CD4-positive, CD25-positive, alpha-beta regulatory T cell (primary cell): Measurements from ENCODE around the gene MTO1. TPM values are rescaled to one million over a fixed set of nuclear protein-coding genes. Genes with fewer than 3 reads are reported as not detected.
"Not testable (repeated sequence)": the region's sequence is repeated elsewhere in the genome, so short reads cannot be mapped to it uniquely, and the experiment has no call there.

Source experiments
- ATAC-seq, 2 donors: fragments of 150-1000 bp; cut with Tn5 transposase; one replicate each; pipeline ENCODE4 v1.10.0; 2021; ENCODE audit warnings: low read depth in 2 of 2, moderate number of reproducible peaks in 2 of 2, moderate library complexity in 1 of 2
- DNase-seq, 3 donors: peaks; one replicate each; pipeline versions ENCODE4 v3.0.0 to v3.0.0-alpha.2; 2012 to 2022; ENCODE audit warnings: mixed read lengths in 1 of 3
- H3K27ac ChIP-seq: one replicate; pipeline ENCODE4 v1.7.0; 2013; ENCODE audit warnings: mild to moderate bottlenecking, low read length; ENCODE audit not compliant: insufficient read depth, poor library complexity, severe bottlenecking
- H3K27me3 ChIP-seq: one replicate; pipeline ENCODE4 v1.7.0; 2013; ENCODE audit warnings: low read length; ENCODE audit not compliant: control insufficient read depth, insufficient read depth
- H3K36me3 ChIP-seq: one replicate; pipeline ENCODE4 v1.7.0; 2013; ENCODE audit warnings: mild to moderate bottlenecking, low read length, moderate library complexity; ENCODE audit not compliant: control insufficient read depth, insufficient read depth
- H3K4me1 ChIP-seq: 2 replicates; pipeline ENCODE4 v1.7.0; 2013; ENCODE audit warnings: mild to moderate bottlenecking, low read length; ENCODE audit not compliant: insufficient read depth, control insufficient read depth, poor library complexity, severe bottlenecking
- H3K4me3 ChIP-seq: one replicate; pipeline ENCODE4 v1.7.0; 2013; ENCODE audit warnings: low read depth, mild to moderate bottlenecking, low read length, moderate library complexity
- H3K9me3 ChIP-seq, 2 experiments: 1 replicate in 1 of 2; 2 replicates in 1 of 2; pipeline ENCODE4 v1.7.0; 2013; ENCODE audit warnings: low read length in 2 of 2, mild to moderate bottlenecking in 1 of 2, moderate library complexity in 1 of 2; ENCODE audit not compliant: control insufficient read depth in 2 of 2
- H3K27ac Mint-ChIP-seq, 3 donors: one replicate each; pipeline ENCODE4 v1.8.0; 2020 to 2022; ENCODE audit warnings: mild to moderate bottlenecking in 3 of 3, mixed read lengths in 3 of 3, moderate library complexity in 2 of 3
- H3K27me3 Mint-ChIP-seq: one replicate; pipeline ENCODE4 v1.8.0; 2022; ENCODE audit warnings: mild to moderate bottlenecking, mixed read lengths
- H3K36me3 Mint-ChIP-seq: one replicate; pipeline ENCODE4 v1.8.0; 2020; ENCODE audit warnings: mixed read lengths
- H3K4me1 Mint-ChIP-seq, 4 donors: one replicate each; pipeline ENCODE4 v1.8.0; 2020 to 2022; ENCODE audit warnings: mixed read lengths in 4 of 4, mild to moderate bottlenecking in 1 of 4
- H3K4me3 Mint-ChIP-seq, 4 donors: one replicate each; pipeline ENCODE4 v1.8.0; 2020 to 2022; ENCODE audit warnings: mild to moderate bottlenecking in 4 of 4, mixed read lengths in 4 of 4, moderate library complexity in 3 of 4
- H3K9me3 Mint-ChIP-seq, 7 donors: one replicate each; pipeline ENCODE4 v1.8.0; 2020 to 2022; ENCODE audit warnings: mixed read lengths in 7 of 7, mild to moderate bottlenecking in 3 of 7, moderate library complexity in 2 of 7
- polyA plus RNA-seq, 4 donors: library from polyadenylated mRNA; unstranded; fragments of 300-500 nt; fragmentation: Illumina TruSeq; gene quantifications; one replicate each; pipeline ENCODE4 v1.2.3, GENCODE V29; 2021
- total RNA-seq: library from RNA; stranded (reverse); gene quantifications from one replicate; pipeline ENCODE4 v1.2.3, GENCODE V29; 2022

Gene MTO1
- total and polyA plus RNA-seq, 5 donors from 2014 or later = 34.9 to 69.9 (median 42.8) TPM

DNA sequence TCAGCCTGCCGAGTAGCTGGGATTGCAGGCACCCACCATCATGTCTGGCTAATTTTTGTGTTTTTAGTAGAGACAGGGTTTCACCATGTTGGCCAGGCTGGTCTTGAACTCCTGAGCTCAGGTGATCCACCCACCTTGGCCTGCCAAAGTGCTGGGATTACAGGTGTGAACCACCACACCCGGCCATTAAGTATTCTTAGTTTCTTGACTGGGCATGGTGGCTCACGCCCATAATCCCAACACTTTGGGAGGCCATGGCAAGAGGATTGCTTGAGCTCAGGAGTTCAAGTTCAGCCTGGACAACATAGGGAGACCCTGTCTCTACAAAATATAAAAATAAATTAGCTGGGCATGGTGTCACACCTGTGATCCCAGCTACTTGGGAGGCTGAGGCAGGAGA is 80.9 kb downstream of the MTO1 start:
- H3K4me3 Mint-ChIP-seq, H3K36me3 ChIP-seq, ATAC-seq, H3K36me3 Mint-ChIP-seq, H3K4me1 ChIP-seq, H3K9me3 ChIP-seq, H3K27me3 Mint-ChIP-seq, H3K27ac ChIP-seq, H3K4me3 ChIP-seq, H3K4me1 Mint-ChIP-seq, DNase-seq, H3K27ac Mint-ChIP-seq, H3K9me3 Mint-ChIP-seq, H3K27me3 ChIP-seq: not testable (repeated sequence)

- DNase-seq (no peak), ATAC-seq (no peak)
- Histone ChIP-seq H3K9me3 (no peaks in the 10 kb centered on the region), H3K4me3 (no peak overlapping the region), H3K4me1 (no peaks in the 10 kb centered on the region), H3K36me3 (no peaks in the 10 kb centered on the region), H3K27ac (no peak overlapping the region), H3K27me3 (no peaks in the 10 kb centered on the region)
- Mint-ChIP-seq H3K27ac (no peak overlapping the region), H3K27me3 (peaks cover 7% of the 10 kb centered on the region), H3K36me3 (no peaks in the 10 kb centered on the region), H3K9me3 (no peaks in the 10 kb centered on the region), H3K4me1 (peaks cover 0 to 5% (median 0%) of the 10 kb centered on the region in 4 donors), H3K4me3 (no peak overlapping the region)
Observed at GRCh38 chr6:73542891-73543290, 81.4 kb downstream of the MTO1 start.

- H3K27me3 Mint-ChIP-seq = peaks cover 7% of the 10 kb centered on the region
- no peak overlapping the region for H3K4me3 ChIP-seq
- H3K4me1 Mint-ChIP-seq = peaks cover 0 to 5% (median 0%) of the 10 kb centered on the region in 4 donors
- DNase-seq (no peak), ATAC-seq (no peak)
- H3K27ac Mint-ChIP-seq = no peak overlapping the region
- H3K27me3 ChIP-seq = no peaks in the 10 kb centered on the region
- H3K4me1 ChIP-seq = no peaks in the 10 kb centered on the region
- H3K9me3 Mint-ChIP-seq = no peaks in the 10 kb centered on the region
- H3K36me3 Mint-ChIP-seq = no peaks in the 10 kb centered on the region
- no peak overlapping the region for H3K27ac ChIP-seq
- no peaks in the 10 kb centered on the region for H3K9me3 ChIP-seq
- H3K4me3 Mint-ChIP-seq = no peak overlapping the region
- no peaks in the 10 kb centered on the region for H3K36me3 ChIP-seq
Observed at GRCh38 chr6:73547036-73547435, 85.5 kb downstream of the MTO1 start.

- Histone ChIP-seq H3K4me3 (no peak overlapping the region), H3K27me3 (no peaks in the 10 kb centered on the region), H3K27ac (no peak overlapping the region), H3K9me3 (no peaks in the 10 kb centered on the region), H3K4me1 (no peaks in the 10 kb centered on the region), H3K36me3 (no peaks in the 10 kb centered on the region)
- Mint-ChIP-seq H3K36me3 (no peaks in the 10 kb centered on the region), H3K9me3 (no peaks in the 10 kb centered on the region), H3K4me3 (no peak overlapping the region), H3K27ac (no peak overlapping the region), H3K4me1 (peaks cover 0 to 5% (median 0%) of the 10 kb centered on the region in 4 donors), H3K27me3 (peaks cover 4% of the 10 kb centered on the region)
- DNase-seq (no peak), ATAC-seq (no peak)
Observed at GRCh38 chr6:73548458-73549446, 87.2 kb downstream of the MTO1 start.

GRCh38 chr6:73551115-73551514 is 89.6 kb downstream of the MTO1 start:
- not testable (repeated sequence) for H3K4me1 ChIP-seq, H3K36me3 Mint-ChIP-seq, H3K9me3 ChIP-seq, H3K9me3 Mint-ChIP-seq, H3K4me3 ChIP-seq, H3K27ac ChIP-seq, H3K36me3 ChIP-seq, H3K27me3 ChIP-seq, H3K27me3 Mint-ChIP-seq, H3K4me1 Mint-ChIP-seq, H3K4me3 Mint-ChIP-seq, DNase-seq, H3K27ac Mint-ChIP-seq, ATAC-seq

DNA sequence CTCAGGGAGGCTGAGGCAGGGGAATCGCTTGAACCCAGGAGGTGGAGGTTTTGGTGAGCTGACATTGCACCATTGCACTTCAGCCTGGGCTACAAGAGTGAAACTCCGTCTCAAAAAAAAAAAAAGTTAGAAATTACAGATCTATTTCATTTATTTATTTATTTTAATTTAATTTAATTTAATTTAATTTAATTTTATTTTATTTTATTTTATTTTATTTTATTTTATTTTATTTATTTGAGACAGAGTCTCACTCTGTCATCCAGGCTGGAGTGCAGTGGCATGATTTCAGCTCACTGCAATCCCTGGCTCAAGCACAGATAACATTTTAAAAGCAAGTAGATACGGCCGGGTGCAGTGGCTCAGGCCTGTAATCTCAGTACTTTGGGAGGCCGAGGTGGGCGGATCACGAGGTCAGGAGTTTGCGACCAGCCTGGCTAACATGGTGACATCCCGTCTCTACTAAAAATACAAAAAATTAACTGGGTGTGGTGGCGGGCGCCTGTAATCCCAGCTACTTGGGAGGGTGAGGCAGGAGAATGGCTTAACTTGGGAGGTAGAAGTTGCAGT is 93.9 kb downstream of the MTO1 start:
- H3K36me3 Mint-ChIP-seq, H3K27me3 ChIP-seq, H3K4me1 ChIP-seq, ATAC-seq, DNase-seq, H3K9me3 ChIP-seq, H3K9me3 Mint-ChIP-seq, H3K27me3 Mint-ChIP-seq, H3K4me1 Mint-ChIP-seq, H3K27ac Mint-ChIP-seq, H3K27ac ChIP-seq, H3K4me3 Mint-ChIP-seq, H3K4me3 ChIP-seq, H3K36me3 ChIP-seq: not testable (repeated sequence)

DNA sequence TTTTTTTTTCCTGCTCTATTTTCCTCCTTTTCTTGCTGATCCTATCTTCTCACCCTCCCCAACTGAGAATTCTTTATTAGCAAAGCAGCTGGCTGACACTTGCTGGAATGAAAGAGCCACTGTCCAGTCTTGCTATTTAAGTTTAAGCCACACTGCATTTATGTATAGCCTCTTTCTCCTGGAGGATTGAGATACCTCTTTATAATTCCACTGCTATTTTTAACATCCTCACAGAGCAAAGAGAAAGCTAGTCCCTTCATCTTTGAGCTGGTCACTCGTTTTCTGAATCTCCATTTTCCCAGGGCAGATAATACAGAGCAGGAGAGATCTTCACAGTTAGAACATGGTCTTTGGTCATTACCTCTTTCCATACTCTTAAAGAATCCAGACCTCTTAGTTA is 95.3 kb downstream of the MTO1 start:
- no peak for ATAC-seq
- H3K27ac Mint-ChIP-seq = no peak overlapping the region

More for the DNA sequence above, 95.3 kb downstream of the MTO1 start:
- Histone ChIP-seq H3K4me3 (no peak overlapping the region), H3K36me3 (no peaks in the 10 kb centered on the region), H3K9me3 (no peaks in the 10 kb centered on the region), H3K4me1 (no peaks in the 10 kb centered on the region), H3K27ac (no peak overlapping the region), H3K27me3 (no peaks in the 10 kb centered on the region)
- Mint-ChIP-seq H3K4me3 (no peak overlapping the region), H3K9me3 (no peaks in the 10 kb centered on the region), H3K4me1 (peaks cover 6 to 13% (median 11%) of the 10 kb centered on the region in 4 donors), H3K27me3 (no peaks in the 10 kb centered on the region), H3K36me3 (no peaks in the 10 kb centered on the region)
- no peak for DNase-seq
